GM13976 (cell line): ENCODE measurements around the gene CSRP3.

ENCODE experiments used
- DNase-seq: peaks from one replicate; pipeline ENCODE4 v3.0.0; 2012; ENCODE audit warnings: low spot score
- in situ Hi-C: fragments of 300-500 bp; cut with MboI; formaldehyde crosslinking; loops from one replicate; pipeline ENCODE4 v1.12.0; 2022; ENCODE audit warnings: low sequenced_read_pairs, mixed read lengths, inconsistent platforms; ENCODE audit not compliant: unreplicated experiment
- TF ChIP-seq, protein P1 (sequence below): IDR thresholded peaks from 2 replicates; pipeline ENCODE4 v1.5.1; 2012; ENCODE audit warnings: borderline replicate concordance, mild to moderate bottlenecking; ENCODE audit not compliant: insufficient read depth; ENCODE audit errors: extremely low read depth, missing control alignments, control extremely low read depth

Gene CSRP3

GRCh38 chr11:19200410-19201201 is 1.2 kb downstream of the CSRP3 start:
- in situ Hi-C loops: no loop called here
- TF ChIP-seq, protein P1, sequence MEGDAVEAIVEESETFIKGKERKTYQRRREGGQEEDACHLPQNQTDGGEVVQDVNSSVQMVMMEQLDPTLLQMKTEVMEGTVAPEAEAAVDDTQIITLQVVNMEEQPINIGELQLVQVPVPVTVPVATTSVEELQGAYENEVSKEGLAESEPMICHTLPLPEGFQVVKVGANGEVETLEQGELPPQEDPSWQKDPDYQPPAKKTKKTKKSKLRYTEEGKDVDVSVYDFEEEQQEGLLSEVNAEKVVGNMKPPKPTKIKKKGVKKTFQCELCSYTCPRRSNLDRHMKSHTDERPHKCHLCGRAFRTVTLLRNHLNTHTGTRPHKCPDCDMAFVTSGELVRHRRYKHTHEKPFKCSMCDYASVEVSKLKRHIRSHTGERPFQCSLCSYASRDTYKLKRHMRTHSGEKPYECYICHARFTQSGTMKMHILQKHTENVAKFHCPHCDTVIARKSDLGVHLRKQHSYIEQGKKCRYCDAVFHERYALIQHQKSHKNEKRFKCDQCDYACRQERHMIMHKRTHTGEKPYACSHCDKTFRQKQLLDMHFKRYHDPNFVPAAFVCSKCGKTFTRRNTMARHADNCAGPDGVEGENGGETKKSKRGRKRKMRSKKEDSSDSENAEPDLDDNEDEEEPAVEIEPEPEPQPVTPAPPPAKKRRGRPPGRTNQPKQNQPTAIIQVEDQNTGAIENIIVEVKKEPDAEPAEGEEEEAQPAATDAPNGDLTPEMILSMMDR: no peak
- DNase-seq: no peak

DNA sequence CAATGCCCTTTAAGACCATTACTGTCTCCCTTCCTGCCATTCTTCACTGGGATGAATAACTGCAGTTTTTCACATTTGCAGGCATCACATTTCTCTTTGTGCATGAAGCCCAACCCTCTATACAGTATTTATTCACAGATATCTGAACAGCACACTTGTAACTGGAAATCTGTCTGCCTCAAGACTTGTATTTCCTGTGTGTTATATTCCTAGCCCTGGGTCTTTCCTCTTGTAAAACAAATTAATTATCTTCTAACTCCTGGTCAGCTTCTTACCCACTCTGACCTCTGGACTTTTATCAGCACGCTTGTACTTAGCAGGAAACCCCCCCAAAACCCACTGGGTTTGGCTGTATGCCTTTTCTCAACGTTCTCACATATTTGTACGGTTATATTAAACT is 2.0 kb downstream of the CSRP3 start:
- in situ Hi-C loops: no loop called here
- DNase-seq: no peak

DNA sequence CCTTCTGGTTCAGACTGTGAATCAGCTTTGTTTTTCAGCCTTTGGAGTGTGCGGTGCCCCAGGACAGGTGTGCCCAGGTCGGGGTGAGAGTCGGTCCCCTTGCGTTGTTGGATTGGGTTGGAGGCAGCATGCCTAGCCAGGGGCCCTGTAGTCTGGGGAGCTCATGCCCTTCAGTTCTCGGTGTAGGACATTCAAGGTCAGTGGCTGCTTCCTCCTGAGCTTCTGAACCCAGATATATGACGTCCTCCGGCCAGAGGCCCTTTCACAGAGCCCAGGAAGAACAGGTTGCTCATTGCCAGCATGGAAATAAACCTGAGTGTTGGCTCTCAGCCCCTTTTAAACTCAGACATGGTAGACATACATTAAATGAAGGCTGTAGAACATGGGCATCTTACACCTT is 2.7 kb downstream of the CSRP3 start:
- TF ChIP-seq, protein P1: no peak
- in situ Hi-C loops: no loop called here
- no peak for DNase-seq

More for the DNA sequence above, 2.0 kb downstream of the CSRP3 start:
- TF ChIP-seq, protein P1: no peak

- in situ Hi-C loops: no loop called here
- no peak for DNase-seq
- TF ChIP-seq, protein P1: no peak
These were observed 5.4 kb downstream of the CSRP3 start for GRCh38 chr11:19196432-19196831.

DNA sequence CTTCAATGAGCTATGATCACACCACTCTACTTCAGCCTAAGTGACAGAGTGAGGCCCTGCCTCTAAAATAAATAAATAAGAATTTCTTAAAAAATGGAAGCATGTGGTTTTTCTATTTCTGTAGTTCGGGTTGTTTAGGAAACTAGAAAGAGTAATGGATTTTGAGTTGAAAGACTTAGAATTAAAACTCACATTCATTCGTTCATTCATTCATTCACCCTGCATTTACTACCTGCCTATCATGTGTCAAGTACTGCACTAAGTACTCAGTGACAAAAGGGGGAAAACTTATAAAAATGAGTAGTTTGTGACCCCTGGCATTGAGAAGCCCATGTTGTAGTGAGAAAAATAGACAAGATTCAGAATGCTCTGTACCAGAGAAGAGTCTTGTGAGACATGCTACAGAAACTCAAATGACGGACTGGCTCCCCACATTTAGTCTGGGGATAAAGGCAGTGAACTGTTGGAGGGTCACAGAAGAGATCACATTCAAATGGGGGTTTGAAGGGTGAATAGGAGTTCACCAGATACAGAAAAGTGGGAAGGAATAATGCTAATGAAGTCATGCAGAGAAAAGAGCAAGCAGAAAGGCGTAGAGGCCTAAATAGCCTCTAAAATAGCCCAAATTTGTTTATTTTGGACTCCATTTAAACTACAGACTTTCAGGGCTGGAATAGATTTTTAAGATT is 7.0 kb downstream of the CSRP3 start:
- in situ Hi-C loops: no loop called here
- TF ChIP-seq, protein P1: no peak
- no peak for DNase-seq

DNA sequence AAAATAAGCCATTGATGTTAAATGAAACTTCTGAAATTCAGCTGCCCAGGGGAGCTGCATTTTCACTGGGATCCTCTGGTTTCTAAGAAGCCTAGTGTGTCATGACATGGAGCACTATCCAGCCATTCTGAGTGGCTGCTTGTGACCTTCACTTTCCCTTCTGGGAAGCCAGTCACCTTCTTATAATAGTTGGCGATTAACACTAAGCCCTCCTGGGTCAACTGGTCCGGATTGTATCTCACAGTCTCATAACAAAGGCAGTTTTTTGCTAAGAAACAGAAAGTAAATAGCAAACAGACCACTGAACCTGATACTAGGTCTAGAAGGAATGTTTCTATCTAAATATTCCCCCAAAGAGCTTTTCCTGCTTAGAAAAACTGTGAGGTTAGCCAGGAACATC is 7.9 kb downstream of the CSRP3 start:
- in situ Hi-C loops: no loop called here
- DNase-seq: no peak

More for the DNA sequence above, 7.9 kb downstream of the CSRP3 start:
- TF ChIP-seq, protein P1: no peak
